ENCODE measurements around the gene PAX6. TPM values are rescaled to one million over a fixed set of nuclear protein-coding genes. Genes with fewer than 3 reads are reported as not detected.

PAX6 gene
- total and polyA plus RNA-seq, 9 of the 15 experiments (the other 6 are each of a cell fraction or from before 2014, with no cell fraction given) = 1.5 to 10.9 (median 5.3) TPM

- no peak for TF ChIP-seq ZNF407 (IDR thresholded peaks at IDR 0.05; ENCODE audit: low read depth)
- no peak for TF ChIP-seq NFIC (IDR thresholded peaks at IDR 0.05)
- TF ChIP-seq SLC30A9 (CRISPR knock-in tag; IDR thresholded peaks at IDR 0.05) = no peak
- TF ChIP-seq ARID4B (CRISPR knock-in tag; IDR thresholded peaks at IDR 0.05) = no peak
- TF ChIP-seq PURB (CRISPR knock-in tag; IDR thresholded peaks at IDR 0.05; ENCODE audit: low read depth) = no peak
- TF ChIP-seq GTF2F1 (IDR thresholded peaks at IDR 0.05; ENCODE audit: low read depth, low read length) = no peak
- no peak for TF ChIP-seq NCOR1 (IDR thresholded peaks at IDR 0.05)
- no peak for TF ChIP-seq THAP7 (CRISPR knock-in tag; IDR thresholded peaks at IDR 0.05)
- TF ChIP-seq FOXA3 (CRISPR knock-in tag; conservative IDR thresholded peaks at IDR 0.05 in 1 of 2, IDR thresholded peaks at IDR 0.05 in 1 of 2) = no peak
- TF ChIP-seq SNRNP70 (optimal IDR thresholded peaks at IDR 0.05; ENCODE audit: low read depth, low read length) = no peak
- no peak for TF ChIP-seq EZH2 (IDR thresholded peaks at IDR 0.05; ENCODE audit: borderline replicate concordance, low read depth, low read length)
- no peak for TF ChIP-seq KAT2B (IDR thresholded peaks at IDR 0.05; ENCODE audit: low read depth, low read length)
- no peak for TF ChIP-seq DNMT1 (IDR thresholded peaks at IDR 0.05)
- no peak for TF ChIP-seq ZNF76 (CRISPR knock-in tag; IDR thresholded peaks at IDR 0.05; ENCODE audit: borderline replicate concordance)
- no peak for TF ChIP-seq ZNF124 (CRISPR knock-in tag; IDR thresholded peaks at IDR 0.05)
Observed at GRCh38 chr11:31810779-31811647, at the start of gene PAX6 (continued).

Measured in K562 (cell line).